A549 (cell line): ENCODE data around the gene KCTD1.

Experiments
- BCL3 ChIP-seq: fragments of >200 bp; sonication (Bioruptor Twin); formaldehyde crosslinking; IDR thresholded peaks from 3 replicates; pipeline ENCODE4 v1.6.1; 2016
- CEBPB ChIP-seq, 2 experiments: fragments of >200 bp in 1 of 2; sonication (Bioruptor Twin) in 1 of 2; formaldehyde crosslinking in 1 of 2; IDR thresholded peaks; 2 replicates each; pipeline ENCODE4 v1.6.1; 2012 to 2016
- KDM1A ChIP-seq: fragments of 200-600 bp; sonication (generic); IDR thresholded peaks from 2 replicates; pipeline ENCODE4 v1.6.1; 2016; ENCODE audit warnings: low read depth, mild to moderate bottlenecking
- RAD21 ChIP-seq, 2 experiments: fragments of >200 bp in 1 of 2; sonication (Bioruptor Twin) in 1 of 2; formaldehyde crosslinking in 1 of 2; IDR thresholded peaks in 1 of 2; conservative IDR thresholded peaks in 1 of 2; 2 replicates in 1 of 2; 3 replicates in 1 of 2; pipeline ENCODE4 v1.6.1; 2012 to 2018; ENCODE audit warnings: inconsistent platforms in 1 of 2
- RCOR1 ChIP-seq: fragments of 150-350 bp; IDR thresholded peaks from 2 replicates; pipeline ENCODE4 v1.6.1; 2014; ENCODE audit warnings: antibody characterized with exemption, low read length, low read depth
- RFX5 ChIP-seq: fragments of 450-650 bp; IDR thresholded peaks from 2 replicates; pipeline ENCODE4 v1.7.1; 2014; ENCODE audit warnings: antibody characterized with exemption, mild to moderate bottlenecking, moderate library complexity
- SREBF2 ChIP-seq: fragments of 450-650 bp; IDR thresholded peaks from 2 replicates; pipeline ENCODE4 v1.6.1; 2014; ENCODE audit warnings: mild to moderate bottlenecking, moderate library complexity
- TF ChIP-seq, protein P1 (sequence below): fragments of >200 bp; sonication (Bioruptor Twin); formaldehyde crosslinking; IDR thresholded peaks from 3 replicates; pipeline ENCODE4 v1.5.1; 2016
- TF ChIP-seq, protein P2 (sequence below): fragments of 200-600 bp; sonication (generic); IDR thresholded peaks from 2 replicates; pipeline ENCODE4 v1.6.1; 2016; ENCODE audit warnings: antibody characterized with exemption, mild to moderate bottlenecking, moderate library complexity
- TF ChIP-seq, protein P3 (sequence below): fragments of 150-350 bp; IDR thresholded peaks from 2 replicates; pipeline ENCODE4 v1.6.1; 2014; ENCODE audit warnings: low read depth, mild to moderate bottlenecking, low read length

DNA sequence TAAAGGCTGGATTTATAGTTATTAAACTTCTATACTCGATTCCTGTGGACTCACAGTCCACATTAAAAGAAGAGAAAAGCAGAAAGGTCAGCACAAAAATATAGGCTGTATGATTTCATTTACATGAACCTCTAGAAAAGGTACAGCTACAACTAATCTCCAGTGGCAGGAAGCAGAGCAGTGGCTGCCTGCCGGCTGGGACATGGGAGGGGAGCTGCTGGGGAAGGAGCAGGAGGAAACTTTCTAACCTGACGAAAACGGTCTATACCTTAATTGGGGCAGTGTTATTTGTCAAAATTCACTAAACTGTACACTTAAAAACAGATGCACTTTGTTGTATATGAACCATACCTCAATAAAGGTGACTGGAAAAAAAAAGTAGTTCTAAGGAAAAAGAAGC lies 26.7 kb downstream of the KCTD1 start:
- TF ChIP-seq, protein P1, sequence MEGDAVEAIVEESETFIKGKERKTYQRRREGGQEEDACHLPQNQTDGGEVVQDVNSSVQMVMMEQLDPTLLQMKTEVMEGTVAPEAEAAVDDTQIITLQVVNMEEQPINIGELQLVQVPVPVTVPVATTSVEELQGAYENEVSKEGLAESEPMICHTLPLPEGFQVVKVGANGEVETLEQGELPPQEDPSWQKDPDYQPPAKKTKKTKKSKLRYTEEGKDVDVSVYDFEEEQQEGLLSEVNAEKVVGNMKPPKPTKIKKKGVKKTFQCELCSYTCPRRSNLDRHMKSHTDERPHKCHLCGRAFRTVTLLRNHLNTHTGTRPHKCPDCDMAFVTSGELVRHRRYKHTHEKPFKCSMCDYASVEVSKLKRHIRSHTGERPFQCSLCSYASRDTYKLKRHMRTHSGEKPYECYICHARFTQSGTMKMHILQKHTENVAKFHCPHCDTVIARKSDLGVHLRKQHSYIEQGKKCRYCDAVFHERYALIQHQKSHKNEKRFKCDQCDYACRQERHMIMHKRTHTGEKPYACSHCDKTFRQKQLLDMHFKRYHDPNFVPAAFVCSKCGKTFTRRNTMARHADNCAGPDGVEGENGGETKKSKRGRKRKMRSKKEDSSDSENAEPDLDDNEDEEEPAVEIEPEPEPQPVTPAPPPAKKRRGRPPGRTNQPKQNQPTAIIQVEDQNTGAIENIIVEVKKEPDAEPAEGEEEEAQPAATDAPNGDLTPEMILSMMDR: no peak
- TF ChIP-seq, protein P2, sequence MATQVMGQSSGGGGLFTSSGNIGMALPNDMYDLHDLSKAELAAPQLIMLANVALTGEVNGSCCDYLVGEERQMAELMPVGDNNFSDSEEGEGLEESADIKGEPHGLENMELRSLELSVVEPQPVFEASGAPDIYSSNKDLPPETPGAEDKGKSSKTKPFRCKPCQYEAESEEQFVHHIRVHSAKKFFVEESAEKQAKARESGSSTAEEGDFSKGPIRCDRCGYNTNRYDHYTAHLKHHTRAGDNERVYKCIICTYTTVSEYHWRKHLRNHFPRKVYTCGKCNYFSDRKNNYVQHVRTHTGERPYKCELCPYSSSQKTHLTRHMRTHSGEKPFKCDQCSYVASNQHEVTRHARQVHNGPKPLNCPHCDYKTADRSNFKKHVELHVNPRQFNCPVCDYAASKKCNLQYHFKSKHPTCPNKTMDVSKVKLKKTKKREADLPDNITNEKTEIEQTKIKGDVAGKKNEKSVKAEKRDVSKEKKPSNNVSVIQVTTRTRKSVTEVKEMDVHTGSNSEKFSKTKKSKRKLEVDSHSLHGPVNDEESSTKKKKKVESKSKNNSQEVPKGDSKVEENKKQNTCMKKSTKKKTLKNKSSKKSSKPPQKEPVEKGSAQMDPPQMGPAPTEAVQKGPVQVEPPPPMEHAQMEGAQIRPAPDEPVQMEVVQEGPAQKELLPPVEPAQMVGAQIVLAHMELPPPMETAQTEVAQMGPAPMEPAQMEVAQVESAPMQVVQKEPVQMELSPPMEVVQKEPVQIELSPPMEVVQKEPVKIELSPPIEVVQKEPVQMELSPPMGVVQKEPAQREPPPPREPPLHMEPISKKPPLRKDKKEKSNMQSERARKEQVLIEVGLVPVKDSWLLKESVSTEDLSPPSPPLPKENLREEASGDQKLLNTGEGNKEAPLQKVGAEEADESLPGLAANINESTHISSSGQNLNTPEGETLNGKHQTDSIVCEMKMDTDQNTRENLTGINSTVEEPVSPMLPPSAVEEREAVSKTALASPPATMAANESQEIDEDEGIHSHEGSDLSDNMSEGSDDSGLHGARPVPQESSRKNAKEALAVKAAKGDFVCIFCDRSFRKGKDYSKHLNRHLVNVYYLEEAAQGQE: no peak
- TF ChIP-seq, protein P3, sequence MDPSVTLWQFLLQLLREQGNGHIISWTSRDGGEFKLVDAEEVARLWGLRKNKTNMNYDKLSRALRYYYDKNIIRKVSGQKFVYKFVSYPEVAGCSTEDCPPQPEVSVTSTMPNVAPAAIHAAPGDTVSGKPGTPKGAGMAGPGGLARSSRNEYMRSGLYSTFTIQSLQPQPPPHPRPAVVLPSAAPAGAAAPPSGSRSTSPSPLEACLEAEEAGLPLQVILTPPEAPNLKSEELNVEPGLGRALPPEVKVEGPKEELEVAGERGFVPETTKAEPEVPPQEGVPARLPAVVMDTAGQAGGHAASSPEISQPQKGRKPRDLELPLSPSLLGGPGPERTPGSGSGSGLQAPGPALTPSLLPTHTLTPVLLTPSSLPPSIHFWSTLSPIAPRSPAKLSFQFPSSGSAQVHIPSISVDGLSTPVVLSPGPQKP: no peak
- no peak for TF ChIP-seq RFX5
- TF ChIP-seq RAD21 (conservative IDR thresholded peaks at IDR 0.05 in 1 of 2, IDR thresholded peaks at IDR 0.05 in 1 of 2): no peak
- TF ChIP-seq CEBPB (IDR thresholded peaks at IDR 0.05): no peak
- TF ChIP-seq SREBF2: no peak
- no peak for TF ChIP-seq BCL3
- no peak for TF ChIP-seq RCOR1
- TF ChIP-seq KDM1A: no peak
